K562 (cell line): ENCODE measurements around the gene MYOZ3. TPM values are rescaled to one million over a fixed set of nuclear protein-coding genes. Genes with fewer than 3 reads are reported as not detected.
A peak's percentile ranks its signal among the peaks of the same experiment; 100 is the strongest.

ENCODE experiments used
- ATAC-seq: fragments of 200-7000 bp; cut with Tn5 transposase; 3 replicates; pipeline ENCODE4 v1.9.1; 2020; ENCODE audit warnings: moderate library complexity
- BruUV-seq: library from RNA; stranded (reverse); fragments of 400-500 nt; replicated peaks from 2 replicates; lab custom pipeline; 2021; lab: Mats Ljungman, UMichigan
- CTCF ChIA-PET: fragments of 300-600 bp; formaldehyde crosslinking; extraction: SDS; loops from one replicate; lab custom pipeline; 2021; ENCODE audit warnings: low intra/inter-chr PET ratio; lab: Yijun Ruan, JAX
- POLR2A ChIA-PET: fragments of 300-600, 350-650 bp; sonication (Branson Sonifier 250); formaldehyde crosslinking; extraction: SDS; loops from one replicate; lab custom pipeline; 2021; ENCODE audit warnings: antibody characterized with exemption, inconsistent platforms; lab: Yijun Ruan, JAX
- DNase-seq, 4 experiments: peaks; one replicate each; pipeline versions ENCODE4 v3.0.0 to v3.0.0-alpha.2; 2011 to 2018; ENCODE audit warnings: low spot score in 3 of 4, mixed read lengths in 3 of 4; ENCODE audit errors: extremely low read depth in 1 of 4
- FAIRE-seq: peaks from 2 replicates; lab custom pipeline; 2011; peaks lifted over from hg19 to GRCh38; lab: Jason Lieb, UNC
- H2AFZ ChIP-seq: 2 replicates; pipeline ENCODE4 v1.6.0; 2011; ENCODE audit warnings: low read depth, low read length, control low read depth, inconsistent platforms
- H3K27ac ChIP-seq: fragments of 200-600 bp; 3 replicates; pipeline ENCODE4 v1.8.0; 2011; ENCODE audit warnings: low read depth, mild to moderate bottlenecking, control low read depth, inconsistent platforms, low read length, moderate library complexity, mixed read lengths; ENCODE audit errors: extremely low read depth
- H3K27me3 ChIP-seq, 2 experiments: fragments of 300-600 bp in 1 of 2; 2 replicates in 1 of 2; 3 replicates in 1 of 2; pipeline versions ENCODE4 v1.6.0 to v1.8.0; 2011; ENCODE audit warnings: inconsistent platforms in 2 of 2, low read length in 2 of 2, mild to moderate bottlenecking in 1 of 2, mixed read lengths in 1 of 2, moderate library complexity in 1 of 2; ENCODE audit not compliant: control insufficient read depth in 2 of 2, insufficient read depth in 2 of 2
- H3K36me3 ChIP-seq: fragments of 300-600 bp; 3 replicates; pipeline ENCODE4 v1.8.0; 2011; ENCODE audit warnings: mild to moderate bottlenecking, low read length, inconsistent platforms; ENCODE audit not compliant: control insufficient read depth, insufficient read depth
- H3K4me1 ChIP-seq, 2 experiments: fragments of 200-600 bp in 1 of 2; replicated peaks in 1 of 2; 2 replicates in 1 of 2; 3 replicates in 1 of 2; pipeline versions ENCODE4 v1.5.1 to v1.8.0; 2011; ENCODE audit warnings: inconsistent platforms in 2 of 2, low read length in 2 of 2, mild to moderate bottlenecking in 1 of 2, mixed read lengths in 1 of 2, moderate library complexity in 1 of 2; ENCODE audit not compliant: control insufficient read depth in 2 of 2, insufficient read depth in 2 of 2
- H3K4me2 ChIP-seq: 2 replicates; pipeline ENCODE4 v1.6.1; 2011; ENCODE audit warnings: low read length, control low read depth, inconsistent platforms, mixed read lengths; ENCODE audit not compliant: insufficient read depth
- H3K4me3 ChIP-seq: fragments of 200-600 bp; sonication (generic), shearing (Covaris generic); 2 replicates; pipeline ENCODE4 v1.5.1; 2016; ENCODE audit warnings: control low read depth, inconsistent platforms
- H3K79me2 ChIP-seq: fragments of 200-600 bp; 3 replicates; pipeline ENCODE4 v1.8.0; 2011; ENCODE audit warnings: low read length, inconsistent platforms; ENCODE audit not compliant: control insufficient read depth, insufficient read depth
- H3K9ac ChIP-seq, 2 experiments: 2 replicates each; pipeline versions ENCODE4 v1.6.0 to v1.6.1; 2011; ENCODE audit warnings: low read depth in 2 of 2, low read length in 2 of 2, control low read depth in 1 of 2, inconsistent platforms in 1 of 2, mild to moderate bottlenecking in 1 of 2, mixed read lengths in 1 of 2; ENCODE audit not compliant: insufficient read depth in 1 of 2
- H3K9me1 ChIP-seq: one replicate; pipeline ENCODE4 v1.6.0; 2011; ENCODE audit warnings: inconsistent platforms, mild to moderate bottlenecking, low read length, moderate library complexity; ENCODE audit not compliant: control insufficient read depth, insufficient read depth
- H3K9me3 ChIP-seq: replicated peaks from 2 replicates; pipeline ENCODE4 v1.5.1; 2011; ENCODE audit warnings: low read depth, low read length, inconsistent platforms; ENCODE audit not compliant: control insufficient read depth, insufficient read depth
- H4K20me1 ChIP-seq: replicated peaks from 2 replicates; pipeline ENCODE4 v1.6.1; 2011; ENCODE audit warnings: low read length, inconsistent platforms, mixed read lengths; ENCODE audit not compliant: control insufficient read depth, insufficient read depth
- ASH1L ChIP-seq: fragments of 450-650 bp; IDR thresholded peaks from 2 replicates; pipeline ENCODE4 v1.6.1; 2018; ENCODE audit warnings: borderline replicate concordance, mild to moderate bottlenecking, low read depth; ENCODE audit not compliant: partially characterized antibody
- FOXO4 ChIP-seq: fragments of 450-650 bp; formaldehyde crosslinking; IDR thresholded peaks from 2 replicates; pipeline ENCODE4 v1.4.0; 2020; ENCODE audit warnings: mild to moderate bottlenecking, moderate library complexity
- HDAC2 ChIP-seq: fragments of 450-650 bp; IDR thresholded peaks from 2 replicates; pipeline ENCODE4 v1.6.1; 2016; ENCODE audit warnings: mild to moderate bottlenecking
- KLF16 ChIP-seq: IDR thresholded peaks from 2 replicates; pipeline ENCODE4 v1.6.1; 2016; ENCODE audit warnings: antibody characterized with exemption
- MECOM ChIP-seq: fragments of 250-450 bp; sonication (Bioruptor Pico); IDR thresholded peaks from 2 replicates; pipeline ENCODE4 v1.8.0; 2022; ENCODE audit warnings: inconsistent platforms
- POLR2AphosphoS5 ChIP-seq: IDR thresholded peaks from 2 replicates; pipeline ENCODE4 v1.6.1; 2011; ENCODE audit warnings: mild to moderate bottlenecking, low read depth, low read length, moderate library complexity; ENCODE audit not compliant: control insufficient read depth, insufficient read depth
- SMAD1 ChIP-seq: fragments of 150-350 bp; IDR thresholded peaks from 2 replicates; pipeline ENCODE4 v1.6.1; 2014; ENCODE audit warnings: low read length, low read depth; ENCODE audit not compliant: partially characterized antibody
- ZKSCAN1 ChIP-seq: fragments of 150-350 bp; IDR thresholded peaks from 2 replicates; pipeline ENCODE4 v1.6.1; 2016; ENCODE audit warnings: low read depth, low read length
- WGBS: fragments of 100-300 bp; shearing (Covaris generic); methylation state at CpG from one replicate; pipeline ENCODE4 v1.1.6; 2016; ENCODE audit warnings: low coverage, mixed read lengths; ENCODE audit not compliant: insufficient coverage; ENCODE audit errors: missing lambda C conversion rate; 5-methylcytosine and 5-hydroxymethylcytosine counted together
- in situ Hi-C: fragments of 300-500 bp; cut with MboI; formaldehyde crosslinking; loops from 4 replicates; pipeline ENCODE4 v1.15.0; 2018; ENCODE audit warnings: inconsistent platforms, mixed read lengths
- intact Hi-C: fragments of 100-400 bp; cut with micrococcal nuclease; formaldehyde crosslinking; loops from 2 replicates; pipeline ENCODE4 v1.14.2; 2022
- polyA plus RNA-seq, 8 experiments: library from polyadenylated mRNA; depleted of rRNA in 4 of 8; stranded (reverse) in 5 of 8; unstranded in 3 of 8; fragments of >200 nt; fragmentation: Nextera tagmentation in 2 of 8; fragmentation: Illumina TruSeq in 1 of 8; extraction: Ambion mirVana in 2 of 8; extraction: Trizol in 1 of 8; gene quantifications; 2 replicates each; pipeline versions ENCODE4 v1.2.1 to v1.2.3, GENCODE V29; 2011 to 2014; ENCODE audit warnings: inconsistent platforms in 1 of 8, missing spikeins in 1 of 8
- total RNA-seq, 7 experiments: library from RNA; depleted of rRNA in 6 of 7; stranded (reverse); fragments of >200 nt in 6 of 7; fragmentation: Illumina TruSeq in 2 of 7; extraction: Trizol in 2 of 7; gene quantifications; 2 replicates each; pipeline versions ENCODE4 v1.2.1 to v1.2.3, GENCODE V29; 2011 to 2021; ENCODE audit warnings: low replicate concordance in 1 of 7
- TF ChIP-seq, protein P1 (sequence below): fragments of 450-650 bp; formaldehyde crosslinking; IDR thresholded peaks from 2 replicates; pipeline ENCODE4 v1.4.0; 2020; ENCODE audit warnings: mild to moderate bottlenecking, moderate library complexity
- TF ChIP-seq, protein P2 (sequence below), 3 experiments: fragments of 200-800 bp in 1 of 3; fragments of 250-450 bp in 1 of 3; fragments of 450-650 bp in 1 of 3; sonication (Bioruptor Pico) in 1 of 3; sonication (Bioruptor generic) in 1 of 3; formaldehyde crosslinking in 1 of 3; IDR thresholded peaks; 2 replicates each; pipeline versions ENCODE4 v1.6.1 to v1.8.0; 2016 to 2022; ENCODE audit warnings: mild to moderate bottlenecking in 2 of 3, missing genetic modification characterization in 2 of 3, missing compliant biosample characterization in 1 of 3, moderate library complexity in 1 of 3

Gene MYOZ3
- total and polyA plus RNA-seq, 9 of the 15 experiments (the other 6 are each of a cell fraction or from before 2014, with no cell fraction given): not detected

GRCh38 chr5:150616024-150616470 is 45.0 kb upstream of the MYOZ3 start (continued):
- TF ChIP-seq, protein P1, sequence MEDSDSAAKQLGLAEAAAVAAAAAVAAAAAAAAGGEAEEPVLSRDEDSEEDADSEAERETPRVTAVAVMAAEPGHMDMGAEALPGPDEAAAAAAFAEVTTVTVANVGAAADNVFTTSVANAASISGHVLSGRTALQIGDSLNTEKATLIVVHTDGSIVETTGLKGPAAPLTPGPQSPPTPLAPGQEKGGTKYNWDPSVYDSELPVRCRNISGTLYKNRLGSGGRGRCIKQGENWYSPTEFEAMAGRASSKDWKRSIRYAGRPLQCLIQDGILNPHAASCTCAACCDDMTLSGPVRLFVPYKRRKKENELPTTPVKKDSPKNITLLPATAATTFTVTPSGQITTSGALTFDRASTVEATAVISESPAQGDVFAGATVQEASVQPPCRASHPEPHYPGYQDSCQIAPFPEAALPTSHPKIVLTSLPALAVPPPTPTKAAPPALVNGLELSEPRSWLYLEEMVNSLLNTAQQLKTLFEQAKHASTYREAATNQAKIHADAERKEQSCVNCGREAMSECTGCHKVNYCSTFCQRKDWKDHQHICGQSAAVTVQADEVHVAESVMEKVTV: no peak
- peak; percentile 42; the same call in 1 of the 2 replicates for TF ChIP-seq ZKSCAN1
- peak; percentile 52 for TF ChIP-seq KLF16
- peak; percentile 72; the same call in 1 of the 2 replicates for TF ChIP-seq POLR2AphosphoS5

- Histone ChIP-seq H3K9me3 (no peaks in the 10 kb centered on the region), H3K9me1 (peaks cover 3% of the 10 kb centered on the region), H4K20me1 (peaks cover 21% of the 10 kb centered on the region), H3K36me3 (no peaks in the 10 kb centered on the region), H3K4me2 (no peak overlapping the region), H3K27ac (no peak overlapping the region), H3K27me3 (peaks cover 34 to 69% of the 10 kb centered on the region in 2 experiments; a peak in 4 of 5 replicates), H2AFZ (no peak overlapping the region), H3K4me3 (no peak overlapping the region), H3K9ac (no peak overlapping the region), H3K4me1 (peaks cover 0 to 11% of the 10 kb centered on the region in 2 experiments; a peak in 2 of 5 replicates), H3K79me2 (no peaks in the 10 kb centered on the region)
- WGBS: 9% methylated on average over 1 of the region's 1 CpG
- intact Hi-C loops: no loop called here
- FAIRE-seq (no peak), ATAC-seq (no peak), DNase-seq (no peak)
- BruUV-seq: no TSS peak
- CTCF ChIA-PET: no interaction called here
- in situ Hi-C loops: no loop called here
- POLR2A ChIA-PET: no interaction called here
- TF ChIP-seq MECOM (CRISPR knock-in tag) (no peak), SMAD1 (no peak), HDAC2 (no peak), FOXO4 (CRISPR knock-in tag) (no peak), ASH1L (no peak)
- TF ChIP-seq, protein P2, sequence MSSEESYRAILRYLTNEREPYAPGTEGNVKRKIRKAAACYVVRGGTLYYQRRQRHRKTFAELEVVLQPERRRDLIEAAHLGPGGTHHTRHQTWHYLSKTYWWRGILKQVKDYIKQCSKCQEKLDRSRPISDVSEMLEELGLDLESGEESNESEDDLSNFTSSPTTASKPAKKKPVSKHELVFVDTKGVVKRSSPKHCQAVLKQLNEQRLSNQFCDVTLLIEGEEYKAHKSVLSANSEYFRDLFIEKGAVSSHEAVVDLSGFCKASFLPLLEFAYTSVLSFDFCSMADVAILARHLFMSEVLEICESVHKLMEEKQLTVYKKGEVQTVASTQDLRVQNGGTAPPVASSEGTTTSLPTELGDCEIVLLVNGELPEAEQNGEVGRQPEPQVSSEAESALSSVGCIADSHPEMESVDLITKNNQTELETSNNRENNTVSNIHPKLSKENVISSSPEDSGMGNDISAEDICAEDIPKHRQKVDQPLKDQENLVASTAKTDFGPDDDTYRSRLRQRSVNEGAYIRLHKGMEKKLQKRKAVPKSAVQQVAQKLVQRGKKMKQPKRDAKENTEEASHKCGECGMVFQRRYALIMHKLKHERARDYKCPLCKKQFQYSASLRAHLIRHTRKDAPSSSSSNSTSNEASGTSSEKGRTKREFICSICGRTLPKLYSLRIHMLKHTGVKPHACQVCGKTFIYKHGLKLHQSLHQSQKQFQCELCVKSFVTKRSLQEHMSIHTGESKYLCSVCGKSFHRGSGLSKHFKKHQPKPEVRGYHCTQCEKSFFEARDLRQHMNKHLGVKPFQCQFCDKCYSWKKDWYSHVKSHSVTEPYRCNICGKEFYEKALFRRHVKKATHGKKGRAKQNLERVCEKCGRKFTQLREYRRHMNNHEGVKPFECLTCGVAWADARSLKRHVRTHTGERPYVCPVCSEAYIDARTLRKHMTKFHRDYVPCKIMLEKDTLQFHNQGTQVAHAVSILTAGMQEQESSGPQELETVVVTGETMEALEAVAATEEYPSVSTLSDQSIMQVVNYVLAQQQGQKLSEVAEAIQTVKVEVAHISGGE (CRISPR knock-in tag; IDR thresholded peaks at IDR 0.05): no peak
These were observed 44.5 kb upstream of the MYOZ3 start for GRCh38 chr5:150616506-150616905.
